Measurements from ENCODE around the gene RUNX2.

Gene RUNX2

GRCh38 chr6:45300736-45301135 lies 27.4 kb upstream of the RUNX2 start:
- no peak overlapping the region for H3K4me3 ChIP-seq (ENCODE audit: low read length)
- DNase-seq (ENCODE audit: low read depth): no peak
- TF ChIP-seq, protein P1, sequence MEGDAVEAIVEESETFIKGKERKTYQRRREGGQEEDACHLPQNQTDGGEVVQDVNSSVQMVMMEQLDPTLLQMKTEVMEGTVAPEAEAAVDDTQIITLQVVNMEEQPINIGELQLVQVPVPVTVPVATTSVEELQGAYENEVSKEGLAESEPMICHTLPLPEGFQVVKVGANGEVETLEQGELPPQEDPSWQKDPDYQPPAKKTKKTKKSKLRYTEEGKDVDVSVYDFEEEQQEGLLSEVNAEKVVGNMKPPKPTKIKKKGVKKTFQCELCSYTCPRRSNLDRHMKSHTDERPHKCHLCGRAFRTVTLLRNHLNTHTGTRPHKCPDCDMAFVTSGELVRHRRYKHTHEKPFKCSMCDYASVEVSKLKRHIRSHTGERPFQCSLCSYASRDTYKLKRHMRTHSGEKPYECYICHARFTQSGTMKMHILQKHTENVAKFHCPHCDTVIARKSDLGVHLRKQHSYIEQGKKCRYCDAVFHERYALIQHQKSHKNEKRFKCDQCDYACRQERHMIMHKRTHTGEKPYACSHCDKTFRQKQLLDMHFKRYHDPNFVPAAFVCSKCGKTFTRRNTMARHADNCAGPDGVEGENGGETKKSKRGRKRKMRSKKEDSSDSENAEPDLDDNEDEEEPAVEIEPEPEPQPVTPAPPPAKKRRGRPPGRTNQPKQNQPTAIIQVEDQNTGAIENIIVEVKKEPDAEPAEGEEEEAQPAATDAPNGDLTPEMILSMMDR (conservative IDR thresholded peaks at IDR 0.05; ENCODE audit: low read length): no peak

- no peak for DNase-seq (ENCODE audit: low read depth)
- no peak overlapping the region for H3K4me3 ChIP-seq (ENCODE audit: low read length)
- TF ChIP-seq, protein P1 (conservative IDR thresholded peaks at IDR 0.05; ENCODE audit: low read length): no peak
These were observed 26.6 kb upstream of the RUNX2 start for GRCh38 chr6:45301348-45302142.

DNA sequence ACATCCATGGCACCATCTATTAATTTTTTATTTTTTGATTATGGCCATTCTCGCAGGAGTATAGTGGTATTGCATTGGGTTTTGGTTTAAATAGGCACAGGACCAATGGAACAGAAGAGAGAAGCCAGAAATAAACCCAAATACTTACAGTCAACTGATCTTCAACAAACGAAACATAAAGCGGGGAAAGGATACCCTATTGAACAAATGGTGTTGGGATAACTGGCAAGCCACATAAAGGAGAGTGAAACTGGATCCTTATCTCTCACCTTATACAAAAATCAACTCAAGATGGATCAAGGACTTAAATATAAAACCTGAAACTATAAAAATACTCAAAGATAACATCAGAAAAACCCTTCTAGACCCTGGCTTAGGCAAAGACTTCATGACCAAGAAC lies 25.3 kb upstream of the RUNX2 start:
- no peak overlapping the region for H3K4me3 ChIP-seq (ENCODE audit: low read length)
- TF ChIP-seq, protein P1 (conservative IDR thresholded peaks at IDR 0.05; ENCODE audit: low read length): no peak
- DNase-seq (ENCODE audit: low read depth): no peak

DNA sequence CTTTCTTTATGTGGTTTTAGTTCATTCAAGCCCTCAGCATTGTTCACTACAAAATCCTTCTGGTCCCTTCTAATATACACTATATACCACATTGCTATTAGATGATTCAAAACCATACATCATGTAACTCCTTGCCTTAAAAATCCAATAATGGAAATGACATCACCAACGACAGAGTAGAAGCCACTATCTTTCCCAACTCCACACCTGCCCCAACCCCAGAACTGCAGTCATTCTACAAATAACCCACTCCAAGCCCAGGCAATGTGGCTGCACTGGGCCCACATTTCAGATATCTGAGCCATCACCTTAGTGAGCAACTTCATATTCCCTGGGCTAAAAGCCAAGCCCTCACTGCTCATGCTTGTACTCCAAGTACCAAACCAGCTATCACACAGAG lies 22.6 kb upstream of the RUNX2 start:
- TF ChIP-seq, protein P1 (conservative IDR thresholded peaks at IDR 0.05; ENCODE audit: low read length): no peak
- no peak for DNase-seq (ENCODE audit: low read depth)

DNA sequence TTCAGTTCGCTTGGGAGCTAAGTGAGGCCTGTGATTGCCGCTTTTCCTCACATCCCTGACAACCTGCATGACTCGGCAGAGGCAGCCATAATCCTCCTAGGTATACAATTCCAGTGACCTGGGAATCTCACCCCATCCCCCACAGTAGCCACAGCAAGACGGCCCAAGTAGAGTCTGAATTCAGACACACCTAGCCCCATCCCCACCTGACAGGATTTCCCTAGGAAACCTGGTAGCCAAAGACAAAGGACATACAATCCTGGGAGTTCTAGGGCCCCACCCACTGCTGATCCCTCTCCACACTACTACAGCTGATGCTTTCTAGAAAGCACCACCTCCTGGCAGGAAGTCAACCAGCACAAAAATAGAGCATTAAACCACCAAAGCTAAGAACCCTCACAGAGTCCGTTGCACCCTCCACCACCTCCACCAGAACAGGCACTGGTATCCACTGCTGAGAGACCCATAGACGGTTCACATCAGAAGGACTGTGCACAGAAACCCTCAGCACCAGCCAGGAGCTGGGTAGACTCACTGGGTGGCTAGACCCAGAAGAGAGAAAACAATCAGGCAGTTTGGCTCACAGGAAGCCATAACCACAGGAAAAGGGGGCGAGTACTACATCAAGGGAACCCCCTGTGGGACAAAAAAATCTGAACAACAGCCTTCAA lies 17.9 kb upstream of the RUNX2 start:
- TF ChIP-seq, protein P1 (conservative IDR thresholded peaks at IDR 0.05; ENCODE audit: low read length): no peak
- no peak overlapping the region for H3K4me3 ChIP-seq (ENCODE audit: low read length)
- DNase-seq (ENCODE audit: low read depth): no peak

More for the DNA sequence above, 22.6 kb upstream of the RUNX2 start:
- H3K4me3 ChIP-seq (ENCODE audit: low read length): no peak overlapping the region

DNA sequence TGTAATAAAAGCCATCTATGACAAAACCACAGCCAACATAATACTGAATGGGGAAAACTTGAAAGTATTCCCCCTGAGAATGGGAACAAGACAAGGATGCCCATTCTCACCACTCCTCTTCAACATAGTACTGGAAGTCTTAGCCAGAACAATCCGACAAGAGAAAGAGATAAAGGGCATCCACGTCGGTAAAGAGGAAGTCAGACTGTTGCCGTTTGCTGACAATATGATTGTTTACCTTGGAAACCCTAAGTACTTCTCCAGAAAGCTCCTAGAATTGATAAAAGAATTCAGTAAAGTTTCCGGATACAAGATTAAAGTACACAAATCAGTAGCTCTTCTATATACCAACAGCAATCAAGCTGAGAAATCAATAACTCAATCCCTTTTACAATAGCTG lies 14.0 kb upstream of the RUNX2 start:
- DNase-seq (ENCODE audit: low read depth): no peak
- TF ChIP-seq, protein P1 (conservative IDR thresholded peaks at IDR 0.05; ENCODE audit: low read length): no peak

DNA sequence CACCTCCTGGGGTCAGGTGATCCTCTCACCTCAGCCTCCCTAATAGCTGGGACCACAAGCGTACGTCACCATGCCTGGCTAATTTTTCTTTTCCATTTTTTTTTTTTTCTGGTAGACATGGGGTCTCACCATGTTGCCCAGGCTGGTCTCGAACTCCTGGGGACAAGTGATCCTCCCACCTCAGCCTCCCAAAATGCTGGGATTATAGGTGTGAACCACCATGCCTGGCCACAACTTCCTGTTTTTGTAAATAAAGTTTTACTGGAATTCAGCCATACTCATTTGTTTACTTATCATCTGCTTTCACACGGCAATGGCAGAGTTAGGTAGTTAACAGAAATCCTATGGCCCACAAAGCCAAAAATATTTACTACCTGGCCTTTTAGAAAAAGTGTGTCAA lies 7.8 kb upstream of the RUNX2 start:
- no peak for DNase-seq (ENCODE audit: low read depth)
- H3K4me3 ChIP-seq (ENCODE audit: low read length): no peak overlapping the region
- TF ChIP-seq, protein P1 (conservative IDR thresholded peaks at IDR 0.05; ENCODE audit: low read length): no peak

More for the DNA sequence above, 14.0 kb upstream of the RUNX2 start:
- no peak overlapping the region for H3K4me3 ChIP-seq (ENCODE audit: low read length)

Measured in AG10803 (cell line).